ENCODE results near the gene DENND1A.

DNA sequence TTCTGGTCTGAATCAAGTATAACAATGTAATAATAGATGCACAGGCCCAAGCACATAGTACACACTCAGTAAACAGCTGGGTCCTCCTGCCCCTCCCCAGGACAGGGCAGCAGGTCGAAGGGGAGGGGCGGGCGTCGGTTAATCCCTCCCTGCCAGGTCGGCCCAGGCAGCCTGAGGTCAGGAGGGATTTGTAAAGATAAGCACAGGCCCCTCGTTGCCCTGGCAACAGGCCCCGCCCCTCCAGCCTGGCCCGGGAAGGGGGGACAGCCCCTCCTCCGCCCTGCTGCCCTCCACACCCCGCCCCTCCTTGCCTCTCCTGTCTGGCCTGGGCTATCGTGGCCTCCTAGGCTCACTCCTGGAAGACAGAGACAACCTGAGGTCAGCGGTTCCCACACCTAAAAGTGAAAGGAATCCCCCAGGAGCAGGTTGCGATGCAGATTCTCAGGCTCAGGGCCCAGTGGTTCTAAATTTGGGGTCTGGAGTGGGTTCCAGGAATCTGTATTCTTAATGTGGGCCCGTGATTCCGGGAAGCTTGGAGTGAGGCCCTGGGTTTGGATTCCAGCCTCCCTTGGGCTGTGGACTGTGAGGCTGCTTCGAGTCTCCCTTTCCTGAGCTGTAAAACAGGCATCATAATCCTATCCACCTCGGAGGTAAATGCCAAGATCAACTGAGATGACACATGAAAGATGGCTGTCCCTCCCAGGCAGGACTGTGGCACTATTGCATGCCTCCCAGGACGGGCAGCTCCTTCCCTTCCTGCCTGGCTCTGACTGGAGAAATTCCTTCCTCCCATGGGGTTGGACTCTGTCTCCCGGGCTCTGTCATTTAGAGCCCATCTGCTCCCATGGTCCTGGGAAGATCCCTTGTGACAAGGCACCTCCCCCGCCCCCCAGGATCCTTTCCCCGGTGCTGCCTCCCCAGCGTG, 569.5 kb downstream of the DENND1A start:
- TF ChIP-seq CTCF (IDR thresholded peaks at IDR 0.05; ENCODE audit: insufficient read depth, low read length, poor library complexity, severe bottlenecking) (no peak), EZH2phosphoT487 (conservative IDR thresholded peaks at IDR 0.05; ENCODE audit: low read length) (no peak)

Measured in SU-DHL-6 (cell line).